ENCODE results near the gene DRAXIN.

Gene DRAXIN

DNA sequence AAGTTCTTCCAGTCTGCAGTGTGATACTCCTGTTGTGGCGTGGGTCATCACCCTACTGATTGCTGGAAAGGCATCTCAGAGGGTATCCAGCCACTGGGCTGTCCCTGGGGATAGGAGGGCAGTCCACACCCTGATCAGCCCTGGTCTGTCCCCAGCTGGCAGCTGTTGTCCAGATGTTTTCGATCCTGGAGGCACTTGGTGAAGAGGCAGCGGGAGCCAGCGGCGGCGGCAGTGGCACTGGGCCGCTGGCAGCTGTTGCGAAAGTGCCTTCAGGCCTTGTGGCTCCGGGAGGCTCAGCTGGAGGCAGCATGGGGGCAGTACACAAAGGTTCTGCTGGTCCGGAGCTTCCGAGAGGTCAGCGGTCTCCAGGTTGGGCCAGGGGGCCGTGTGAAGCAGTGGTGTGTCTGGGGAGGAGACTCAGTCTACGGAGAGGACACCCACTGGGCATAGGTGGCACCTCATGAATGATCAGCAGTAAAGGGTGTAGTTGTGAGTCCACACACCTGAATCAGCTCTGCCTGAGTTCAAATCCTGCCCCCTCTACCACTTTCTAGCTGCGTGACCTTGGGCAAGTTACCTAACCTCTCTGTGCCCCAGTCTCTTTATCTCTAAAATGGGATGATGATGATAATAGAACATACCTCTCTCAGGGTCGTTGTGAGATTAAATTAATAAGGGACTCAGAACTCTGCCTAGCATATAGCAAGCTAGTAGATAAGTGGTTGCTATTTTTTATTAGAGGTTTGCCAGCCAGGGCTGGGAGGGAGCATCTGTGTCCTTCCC lies 76.6 kb downstream of the DRAXIN start:
- DNase-seq: no peak

DNA sequence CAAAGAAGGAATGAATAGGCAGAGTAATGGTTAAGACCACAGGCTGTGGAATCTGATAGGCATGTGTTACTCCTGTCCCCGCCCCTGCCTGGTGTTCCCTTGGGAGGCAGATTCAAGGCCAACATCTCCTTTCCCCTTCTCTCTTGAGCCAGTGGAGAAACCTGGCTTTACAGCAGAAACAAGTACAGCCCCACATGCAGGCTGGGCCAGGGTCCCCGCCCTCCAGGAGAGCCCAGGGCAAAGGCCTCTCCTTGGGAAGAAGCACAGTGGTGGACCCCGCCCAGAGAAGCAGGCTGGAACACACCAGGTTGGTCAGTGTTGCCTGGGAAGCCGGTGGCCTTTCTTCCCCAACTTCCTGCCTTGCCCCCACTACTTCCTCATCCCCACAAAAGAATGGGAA lies 77.3 kb downstream of the DRAXIN start:
- no peak for DNase-seq

DNA sequence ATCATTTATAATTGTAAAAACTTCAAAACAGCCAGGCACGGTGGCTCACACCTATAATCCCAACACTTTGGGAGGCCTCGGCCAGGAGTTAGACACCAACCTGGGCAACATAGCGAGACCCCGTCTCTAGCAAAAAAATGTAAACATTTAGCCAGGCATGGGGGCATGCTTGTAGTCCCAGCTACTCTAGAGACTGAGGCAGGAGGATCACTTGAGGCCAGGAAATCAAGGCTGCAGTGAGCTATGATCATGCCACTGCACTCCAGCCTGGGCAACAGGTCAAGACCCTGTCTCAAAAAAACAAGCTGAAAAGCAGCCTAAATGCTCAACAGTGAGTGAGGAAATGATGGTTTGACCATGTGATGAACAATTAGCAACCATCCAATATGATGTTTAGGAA lies 77.8 kb downstream of the DRAXIN start:
- no peak for DNase-seq

DNA sequence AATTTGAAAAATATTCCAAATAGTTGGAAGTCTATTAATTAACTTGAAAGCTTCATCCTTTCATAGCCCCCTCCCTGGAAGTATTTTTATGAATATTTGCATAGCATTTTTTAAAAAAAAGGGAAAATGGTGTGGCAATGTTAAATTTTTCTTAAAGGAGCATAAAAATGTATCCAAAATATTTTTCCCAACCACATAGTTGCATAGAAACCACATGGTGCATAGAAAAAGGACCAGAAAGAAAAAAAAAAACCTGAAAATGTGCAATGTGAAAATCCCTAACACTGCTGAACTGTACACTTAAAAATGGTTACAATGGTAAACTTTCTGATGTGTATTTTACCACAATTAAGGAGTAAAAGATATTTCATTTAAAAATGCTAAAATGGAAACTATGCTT lies 78.5 kb downstream of the DRAXIN start:
- DNase-seq: no peak

DNA sequence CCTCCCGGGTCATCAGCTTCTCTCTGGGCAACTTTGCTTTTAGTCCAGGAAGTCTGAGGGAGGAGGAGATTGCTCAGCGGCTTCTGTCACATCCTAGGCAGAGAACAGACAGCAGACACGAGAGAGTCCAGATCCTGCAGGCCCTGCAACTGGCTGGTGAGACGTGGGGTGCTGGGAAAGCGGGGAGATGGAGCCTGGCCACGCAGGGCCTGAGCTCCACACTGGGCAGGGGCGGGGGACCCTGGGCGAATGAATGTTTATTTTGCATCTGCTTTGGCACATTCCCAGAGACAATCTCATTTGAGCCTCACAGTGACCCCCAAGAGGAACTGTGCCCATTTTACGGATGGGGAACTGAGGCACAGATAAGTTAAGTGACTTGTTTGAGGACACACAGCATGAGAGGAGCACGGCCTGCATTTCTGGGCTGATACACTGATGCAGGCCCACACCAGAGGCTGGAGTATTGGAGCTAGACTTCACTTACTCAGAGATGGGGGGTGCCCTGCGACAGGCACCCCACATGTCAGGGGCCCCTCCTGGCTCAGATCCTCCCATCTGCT lies 80.1 kb downstream of the DRAXIN start:
- no peak for DNase-seq

DNA sequence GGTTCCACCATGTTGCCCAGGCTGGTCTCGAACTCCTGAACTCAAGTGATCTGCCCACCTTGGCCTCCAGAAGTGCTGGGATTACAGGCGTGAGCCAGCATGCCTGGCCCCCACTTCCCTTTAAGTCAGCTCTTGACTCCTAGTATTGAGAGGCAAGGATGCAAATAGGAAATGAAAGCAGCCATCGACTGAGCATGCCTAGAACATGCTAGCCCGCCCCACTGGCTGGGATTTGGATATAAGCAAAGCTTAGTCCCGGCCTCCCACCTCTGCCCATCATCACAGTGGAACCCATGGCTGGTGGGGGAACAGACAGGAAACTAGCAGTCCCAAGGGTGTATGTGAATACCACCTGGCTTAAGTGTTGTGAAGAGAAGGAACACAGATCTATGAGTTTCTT lies 80.9 kb downstream of the DRAXIN start:
- no peak for DNase-seq

DNA sequence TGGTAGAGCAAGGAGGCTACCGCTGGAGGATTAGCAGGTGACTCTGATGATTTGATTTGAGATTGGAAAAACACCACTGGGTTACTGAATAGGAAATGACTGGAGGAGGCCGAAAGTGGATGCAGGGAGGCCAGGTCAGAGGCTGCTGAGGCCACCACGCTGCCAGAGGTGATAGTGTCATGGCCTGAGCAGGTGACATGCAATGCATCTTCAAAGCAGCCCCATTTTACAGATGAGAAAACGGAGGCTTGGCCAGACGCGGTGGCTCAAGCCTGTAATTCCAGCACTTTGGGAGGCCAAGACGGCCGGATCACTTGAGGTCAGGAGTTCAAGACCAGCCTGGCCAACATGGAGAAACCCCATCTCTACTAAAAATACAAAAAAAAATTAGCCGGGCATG lies 83.2 kb downstream of the DRAXIN start:
- no peak for DNase-seq
